ENCODE measurements around the gene FOXI1. TPM values are rescaled to one million over a fixed set of nuclear protein-coding genes. Genes with fewer than 3 reads are reported as not detected.

The FOXI1 gene
- total RNA-seq, 4 donors from 2014 or later: 2.4 to 4.9 (median 3.9) TPM

- Histone ChIP-seq H3K9me3 (no peaks in the 10 kb centered on the region), H3K27ac (no peak overlapping the region)
These were observed 30.0 kb upstream of the FOXI1 start for GRCh38 chr5:170075696-170076095.

GRCh38 chr5:170076211-170076610 is 29.5 kb upstream of the FOXI1 start:
- H3K4me1 ChIP-seq: no peaks in the 10 kb centered on the region
- DNase-seq (ENCODE audit: low spot score in 2 of 2): peak in 1 of 2 donors; percentile 0
- TF ChIP-seq POLR2AphosphoS5 (IDR thresholded peaks at IDR 0.05) (no peak), EP300 (IDR thresholded peaks at IDR 0.05) (no peak), CTCF (IDR thresholded peaks at IDR 0.05) (no peak), POLR2A (IDR thresholded peaks at IDR 0.05) (no peak)
- WGBS: 93% methylated on average over 1 of the region's 1 CpG
- no peaks in the 10 kb centered on the region for H3K9me3 ChIP-seq
- H3K36me3 ChIP-seq: no peaks in the 10 kb centered on the region
- H3K27me3 ChIP-seq: no peaks in the 10 kb centered on the region
- no peak overlapping the region for H3K27ac ChIP-seq
- H3K4me3 ChIP-seq: no peak overlapping the region

More at GRCh38 chr5:170075696-170076095, 30.0 kb upstream of the FOXI1 start:
- WGBS: 69% methylated on average over 7 of the region's 7 CpGs
- H3K4me3 ChIP-seq: no peak overlapping the region
- TF ChIP-seq POLR2AphosphoS5 (IDR thresholded peaks at IDR 0.05): no peak
- no peak for TF ChIP-seq EP300 (IDR thresholded peaks at IDR 0.05)
- TF ChIP-seq CTCF (IDR thresholded peaks at IDR 0.05): no peak
- TF ChIP-seq POLR2A (IDR thresholded peaks at IDR 0.05): no peak
- no peaks in the 10 kb centered on the region for H3K27me3 ChIP-seq
- no peaks in the 10 kb centered on the region for H3K36me3 ChIP-seq
- DNase-seq (ENCODE audit: low spot score in 2 of 2): peak in 1 of 2 donors; percentile 29
- no peaks in the 10 kb centered on the region for H3K4me1 ChIP-seq

- DNase-seq (ENCODE audit: low spot score in 2 of 2): peak in 1 of 2 donors; percentile 0
- H3K4me3 ChIP-seq: no peak overlapping the region
- H3K9me3 ChIP-seq: no peaks in the 10 kb centered on the region
- no peak for TF ChIP-seq POLR2A (IDR thresholded peaks at IDR 0.05)
- no peak for TF ChIP-seq CTCF (IDR thresholded peaks at IDR 0.05)
- no peak for TF ChIP-seq EP300 (IDR thresholded peaks at IDR 0.05)
- TF ChIP-seq POLR2AphosphoS5 (IDR thresholded peaks at IDR 0.05): no peak
- H3K4me1 ChIP-seq: no peaks in the 10 kb centered on the region
- no peaks in the 10 kb centered on the region for H3K36me3 ChIP-seq
- no peaks in the 10 kb centered on the region for H3K27me3 ChIP-seq
- H3K27ac ChIP-seq: no peak overlapping the region
These were observed 29.0 kb upstream of the FOXI1 start for GRCh38 chr5:170076739-170077138.

GRCh38 chr5:170077526-170077925 is 28.2 kb upstream of the FOXI1 start:
- 87% methylated on average over 5 of the region's 5 CpGs for WGBS
- Histone ChIP-seq H3K36me3 (no peaks in the 10 kb centered on the region), H3K4me1 (no peaks in the 10 kb centered on the region), H3K4me3 (no peak overlapping the region), H3K9me3 (no peaks in the 10 kb centered on the region), H3K27ac (no peak overlapping the region), H3K27me3 (no peaks in the 10 kb centered on the region)
- peak in 1 of 2 donors; percentile 60 for DNase-seq (ENCODE audit: low spot score in 2 of 2)
- TF ChIP-seq EP300 (IDR thresholded peaks at IDR 0.05): no peak
- no peak for TF ChIP-seq POLR2A (IDR thresholded peaks at IDR 0.05)
- no peak for TF ChIP-seq POLR2AphosphoS5 (IDR thresholded peaks at IDR 0.05)
- TF ChIP-seq CTCF (IDR thresholded peaks at IDR 0.05): no peak

GRCh38 chr5:170078458-170078857 is 27.2 kb upstream of the FOXI1 start:
- peak in 1 of 2 donors; percentile 26 for DNase-seq (ENCODE audit: low spot score in 2 of 2)
- Histone ChIP-seq H3K4me1 (no peaks in the 10 kb centered on the region), H3K27ac (no peak overlapping the region), H3K36me3 (no peaks in the 10 kb centered on the region), H3K9me3 (no peaks in the 10 kb centered on the region), H3K4me3 (no peak overlapping the region), H3K27me3 (no peaks in the 10 kb centered on the region)
- WGBS: 79% methylated on average over 3 of the region's 3 CpGs
- TF ChIP-seq CTCF (IDR thresholded peaks at IDR 0.05) (no peak), POLR2A (IDR thresholded peaks at IDR 0.05) (no peak), EP300 (IDR thresholded peaks at IDR 0.05) (no peak)

All from suprapubic skin (tissue), 4 donors.